Measurements from ENCODE around the gene NEO1.

GRCh38 chr15:73052653-73053397 lies 562 bp downstream of the NEO1 start:
- TF ChIP-seq CTCF (IDR thresholded peaks at IDR 0.05) (peak; percentile 43), SIN3A (IDR thresholded peaks at IDR 0.05; ENCODE audit: borderline replicate concordance, low read depth, low read length) (no peak), TAF1 (IDR thresholded peaks at IDR 0.05; ENCODE audit: borderline replicate concordance, low read depth, low read length) (no peak), YY1 (IDR thresholded peaks at IDR 0.05; ENCODE audit: low read depth) (no peak), POLR2AphosphoS5 (IDR thresholded peaks at IDR 0.05; ENCODE audit: low read depth, low read length) (no peak), RXRA (IDR thresholded peaks at IDR 0.05; ENCODE audit: borderline replicate concordance, low read depth) (no peak), TEAD4 (IDR thresholded peaks at IDR 0.05; ENCODE audit: borderline replicate concordance, insufficient read depth) (no peak), EZH2phosphoT487 (IDR thresholded peaks at IDR 0.05; ENCODE audit: borderline replicate concordance, low read depth) (no peak), MXI1 (IDR thresholded peaks at IDR 0.05; ENCODE audit: low read depth, low read length) (peak; percentile 40; the same call in 1 of the 2 replicates), SMC3 (IDR thresholded peaks at IDR 0.05; ENCODE audit: low read depth, low read length) (0 out of 2 replicates have a peak, but pooled peaks have one; percentile 16), NFIC (IDR thresholded peaks at IDR 0.05; ENCODE audit: borderline replicate concordance) (no peak), GABPA (IDR thresholded peaks at IDR 0.05; ENCODE audit: low read depth) (no peak)
- TF ChIP-seq, protein P1, sequence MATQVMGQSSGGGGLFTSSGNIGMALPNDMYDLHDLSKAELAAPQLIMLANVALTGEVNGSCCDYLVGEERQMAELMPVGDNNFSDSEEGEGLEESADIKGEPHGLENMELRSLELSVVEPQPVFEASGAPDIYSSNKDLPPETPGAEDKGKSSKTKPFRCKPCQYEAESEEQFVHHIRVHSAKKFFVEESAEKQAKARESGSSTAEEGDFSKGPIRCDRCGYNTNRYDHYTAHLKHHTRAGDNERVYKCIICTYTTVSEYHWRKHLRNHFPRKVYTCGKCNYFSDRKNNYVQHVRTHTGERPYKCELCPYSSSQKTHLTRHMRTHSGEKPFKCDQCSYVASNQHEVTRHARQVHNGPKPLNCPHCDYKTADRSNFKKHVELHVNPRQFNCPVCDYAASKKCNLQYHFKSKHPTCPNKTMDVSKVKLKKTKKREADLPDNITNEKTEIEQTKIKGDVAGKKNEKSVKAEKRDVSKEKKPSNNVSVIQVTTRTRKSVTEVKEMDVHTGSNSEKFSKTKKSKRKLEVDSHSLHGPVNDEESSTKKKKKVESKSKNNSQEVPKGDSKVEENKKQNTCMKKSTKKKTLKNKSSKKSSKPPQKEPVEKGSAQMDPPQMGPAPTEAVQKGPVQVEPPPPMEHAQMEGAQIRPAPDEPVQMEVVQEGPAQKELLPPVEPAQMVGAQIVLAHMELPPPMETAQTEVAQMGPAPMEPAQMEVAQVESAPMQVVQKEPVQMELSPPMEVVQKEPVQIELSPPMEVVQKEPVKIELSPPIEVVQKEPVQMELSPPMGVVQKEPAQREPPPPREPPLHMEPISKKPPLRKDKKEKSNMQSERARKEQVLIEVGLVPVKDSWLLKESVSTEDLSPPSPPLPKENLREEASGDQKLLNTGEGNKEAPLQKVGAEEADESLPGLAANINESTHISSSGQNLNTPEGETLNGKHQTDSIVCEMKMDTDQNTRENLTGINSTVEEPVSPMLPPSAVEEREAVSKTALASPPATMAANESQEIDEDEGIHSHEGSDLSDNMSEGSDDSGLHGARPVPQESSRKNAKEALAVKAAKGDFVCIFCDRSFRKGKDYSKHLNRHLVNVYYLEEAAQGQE (IDR thresholded peaks at IDR 0.05; ENCODE audit: low read depth, low read length), result no peak
